ENCODE data around the gene ACOT13. TPM values are rescaled to one million over a fixed set of nuclear protein-coding genes. Genes with fewer than 3 reads are reported as not detected.

The ACOT13 gene
- polyA plus RNA-seq, 4 donors, result 10.5 to 26.9 (median 16.2) TPM

Other genes starting within 250 kb of the ACOT13 start
- 1 to 10 TPM in 1 of 4 donors, under 1 TPM in 1, not detected in 2; 0.28 to 1.4 TPM for gene GPLD1, start 177.5 kb upstream of the ACOT13 start, polyA plus RNA-seq
- gene ALDH5A1, start 172.1 kb upstream of the ACOT13 start, polyA plus RNA-seq, result 10 to 100 TPM in 1 of 4 donors, 1 to 10 TPM in 3; 1.3 to 30.4 (median 4.3) TPM
- gene KIAA0319, start 20.9 kb upstream of the ACOT13 start, polyA plus RNA-seq, result 1 to 10 TPM in 1 of 4 donors, under 1 TPM in 1, not detected in 2; 0.18 to 1.5 TPM
- 100 to 1,000 TPM in 3 of 4 donors, 10 to 100 TPM in 1; 76.2 to 419 (median 293) TPM for gene TDP2, start 178 bp upstream of the ACOT13 start, polyA plus RNA-seq
- 10 to 100 TPM; 34.3 to 83.4 (median 49.5) TPM for gene C6orf62, start 52.1 kb downstream of the ACOT13 start, polyA plus RNA-seq
- 10 to 100 TPM; 20.8 to 48.3 (median 33.8) TPM for gene GMNN, start 107.9 kb downstream of the ACOT13 start, polyA plus RNA-seq
- gene ARMH2, start 131.8 kb downstream of the ACOT13 start, polyA plus RNA-seq, result not detected